SK-N-MC (cell line): ENCODE measurements around the gene MCOLN2.
"Not testable (repeated sequence)": the region's sequence is repeated elsewhere in the genome, so short reads cannot be mapped to it uniquely, and the experiment has no call there.

Experiments used
- EZH2 ChIP-seq: fragments of 200-600 bp; sonication (generic); IDR thresholded peaks from one replicate; pipeline ENCODE4 v1.6.1; 2017; ENCODE audit warnings: antibody characterized with exemption
- POLR2AphosphoS5 ChIP-seq: IDR thresholded peaks from 2 replicates; pipeline ENCODE4 v1.6.1; 2012; ENCODE audit warnings: mild to moderate bottlenecking, low read depth, low read length, borderline replicate concordance

GRCh38 chr1:84902727-84903126 is 94.2 kb downstream of the MCOLN2 start:
- not testable (repeated sequence) for TF ChIP-seq POLR2AphosphoS5, EZH2
